CD4-positive, alpha-beta T cell treated with Interleukin-6 at 100 ng/mL for 8 hours (primary cell): ENCODE measurements around the gene FKBP2.

Source experiments
- DNase-seq: peaks from one replicate; pipeline ENCODE4 v3.0.0-alpha.2; 2020; ENCODE audit warnings: mixed read lengths, low spot score

The FKBP2 gene

DNA sequence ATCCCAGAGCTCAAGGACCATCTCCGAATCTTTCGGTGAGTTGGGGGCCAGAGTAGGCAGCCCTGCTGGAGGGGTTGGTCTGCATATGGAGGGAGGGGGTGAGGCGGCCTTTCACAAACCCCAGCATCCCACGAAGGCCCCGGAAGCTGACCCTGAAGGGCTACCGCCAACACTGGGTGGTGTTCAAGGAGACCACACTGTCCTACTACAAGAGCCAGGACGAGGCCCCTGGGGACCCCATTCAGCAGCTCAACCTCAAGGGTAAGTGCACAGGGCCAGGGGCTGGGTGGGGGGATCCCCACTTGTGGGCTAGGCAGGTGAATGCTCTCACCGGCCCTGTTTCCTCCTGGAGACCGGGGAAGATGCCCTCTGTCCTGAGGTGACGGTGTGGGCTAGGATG lies 21.1 kb upstream of the FKBP2 start:
- no peak for DNase-seq

DNA sequence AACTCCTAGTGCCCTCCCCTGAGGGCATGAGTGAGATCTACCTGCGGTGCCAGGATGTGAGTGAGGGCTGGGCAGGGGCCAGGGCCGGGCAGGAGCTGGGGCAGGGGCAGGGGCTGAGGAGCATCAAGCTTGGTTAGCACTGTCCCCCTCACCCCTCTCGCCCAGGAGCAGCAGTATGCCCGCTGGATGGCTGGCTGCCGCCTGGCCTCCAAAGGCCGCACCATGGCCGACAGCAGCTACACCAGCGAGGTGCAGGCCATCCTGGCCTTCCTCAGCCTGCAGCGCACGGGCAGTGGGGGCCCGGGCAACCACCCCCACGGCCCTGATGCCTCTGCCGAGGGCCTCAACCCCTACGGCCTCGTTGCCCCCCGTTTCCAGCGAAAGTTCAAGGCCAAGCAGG lies 20.6 kb upstream of the FKBP2 start:
- DNase-seq, result no peak

DNA sequence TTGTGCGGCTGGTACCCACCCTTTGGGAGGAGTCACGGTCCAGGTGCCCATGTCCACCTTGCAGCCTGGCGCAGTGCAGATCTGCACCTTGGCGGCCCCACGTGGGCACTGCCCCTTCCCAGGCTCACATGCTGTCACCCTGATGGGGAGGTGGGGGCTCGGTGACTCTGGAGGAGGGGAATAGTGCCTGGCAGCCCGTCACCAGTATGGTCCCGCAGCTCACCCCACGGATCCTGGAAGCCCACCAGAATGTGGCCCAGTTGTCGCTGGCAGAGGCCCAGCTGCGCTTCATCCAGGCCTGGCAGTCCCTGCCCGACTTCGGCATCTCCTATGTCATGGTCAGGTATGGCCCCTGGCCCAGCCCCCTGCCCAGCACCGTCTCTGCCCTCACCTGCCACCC lies 20.1 kb upstream of the FKBP2 start:
- DNase-seq, result no peak

DNA sequence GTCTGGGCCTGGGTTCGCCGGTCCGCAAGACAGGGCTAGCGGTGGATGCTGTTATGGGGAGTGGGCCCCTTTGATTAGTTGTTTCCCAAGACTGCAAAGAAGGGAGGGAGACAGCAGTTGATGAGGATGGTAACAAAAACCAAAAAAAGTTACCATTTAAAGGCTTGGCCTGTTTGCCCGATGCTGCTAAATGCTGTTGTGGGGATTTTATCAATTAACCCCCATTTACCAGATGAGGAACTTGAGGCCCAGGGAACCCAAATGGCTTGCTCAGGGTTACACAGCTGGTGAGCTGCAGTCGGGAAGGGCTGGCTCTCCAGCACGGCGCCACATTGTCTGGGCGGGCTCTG lies 18.3 kb upstream of the FKBP2 start:
- no peak for DNase-seq

DNA sequence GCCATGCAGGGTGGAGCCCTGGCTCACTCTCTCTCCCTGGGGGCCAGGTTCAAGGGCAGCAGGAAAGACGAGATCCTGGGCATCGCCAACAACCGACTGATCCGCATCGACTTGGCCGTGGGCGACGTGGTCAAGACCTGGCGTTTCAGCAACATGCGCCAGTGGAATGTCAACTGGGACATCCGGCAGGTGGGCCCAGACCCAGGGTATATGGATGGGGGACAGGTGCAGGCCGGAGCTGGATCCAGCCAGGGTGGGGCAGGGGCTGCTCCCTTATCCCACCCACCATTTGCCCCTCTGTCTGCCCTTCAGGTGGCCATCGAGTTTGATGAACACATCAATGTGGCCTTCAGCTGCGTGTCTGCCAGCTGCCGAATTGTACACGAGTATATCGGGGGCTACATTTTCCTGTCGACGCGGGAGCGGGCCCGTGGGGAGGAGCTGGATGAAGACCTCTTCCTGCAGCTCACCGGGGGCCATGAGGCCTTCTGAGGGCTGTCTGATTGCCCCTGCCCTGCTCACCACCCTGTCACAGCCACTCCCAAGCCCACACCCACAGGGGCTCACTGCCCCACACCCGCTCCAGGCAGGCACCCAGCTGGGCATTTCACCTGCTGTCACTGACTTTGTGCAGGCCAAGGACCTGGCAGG lies 17.8 kb upstream of the FKBP2 start:
- no peak for DNase-seq

DNA sequence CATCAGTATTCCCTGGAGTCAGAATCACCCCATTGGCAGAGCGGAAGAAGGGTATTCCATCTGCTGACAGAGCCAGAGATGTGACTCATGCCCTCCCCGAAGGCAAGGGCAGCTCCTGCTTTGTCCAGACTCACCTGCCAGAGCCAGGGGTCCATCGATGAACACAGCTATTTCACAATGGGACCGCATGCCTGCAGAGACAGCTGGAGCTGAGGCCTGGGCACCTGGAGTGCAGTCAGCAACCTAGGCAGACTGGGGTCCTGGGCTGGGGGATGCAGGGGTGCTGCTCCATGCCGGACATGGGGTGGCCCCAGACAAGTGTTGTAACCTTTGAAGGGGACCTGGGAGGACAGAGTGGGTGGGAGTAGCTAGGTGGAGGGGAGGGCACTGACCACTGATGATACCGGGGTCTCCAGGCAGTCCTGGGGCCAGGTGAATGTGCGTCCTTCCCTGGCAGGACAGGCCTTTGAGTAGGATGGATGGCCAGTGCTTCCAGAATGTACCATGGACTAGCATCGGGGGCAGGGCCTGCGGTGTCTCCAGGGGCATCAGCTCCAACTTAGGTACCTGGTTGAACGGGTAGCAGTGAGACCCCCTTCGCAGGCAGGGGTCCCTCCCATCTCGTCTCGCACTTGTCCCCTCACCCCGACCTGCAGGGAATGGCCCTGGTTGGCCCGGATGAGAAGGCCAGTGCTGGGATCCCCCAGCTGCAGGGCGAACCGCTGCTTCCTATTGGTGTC lies 16.6 kb upstream of the FKBP2 start:
- DNase-seq, result no peak

DNA sequence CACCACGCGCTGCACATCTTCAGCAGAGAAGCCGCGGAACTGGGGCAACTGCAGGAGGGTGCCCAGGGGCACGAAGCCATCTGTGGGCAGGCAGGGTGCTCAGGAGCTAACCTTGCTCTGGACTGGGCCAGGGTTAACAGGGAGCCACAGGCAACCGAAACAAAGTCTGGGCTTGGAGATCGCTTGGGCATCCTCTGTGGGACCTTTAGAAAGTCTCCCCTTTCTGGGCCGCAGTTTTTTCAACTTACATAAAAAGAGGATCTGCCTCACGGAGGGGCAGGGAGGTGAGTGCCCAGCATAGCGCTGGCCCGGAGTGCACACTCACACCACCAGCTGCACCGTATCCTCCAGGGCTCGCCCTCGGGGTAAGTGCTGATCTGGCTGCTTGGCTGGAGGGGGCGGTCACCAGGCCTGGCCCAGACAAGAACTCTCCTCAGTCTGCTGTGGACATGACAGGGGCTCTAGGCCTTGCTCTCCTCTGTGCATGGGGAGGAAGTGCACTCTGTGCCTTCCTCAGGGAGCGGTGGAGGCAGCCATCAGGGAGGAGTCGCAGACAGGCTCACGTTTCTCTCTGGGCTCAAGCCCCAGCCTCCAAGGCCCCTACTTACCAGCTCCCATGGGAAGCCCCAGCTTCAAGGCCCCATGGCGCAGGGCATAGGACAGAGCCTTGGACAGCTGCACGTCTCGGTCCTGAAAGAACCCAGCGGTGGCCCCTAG lies 15.8 kb upstream of the FKBP2 start:
- no peak for DNase-seq

DNA sequence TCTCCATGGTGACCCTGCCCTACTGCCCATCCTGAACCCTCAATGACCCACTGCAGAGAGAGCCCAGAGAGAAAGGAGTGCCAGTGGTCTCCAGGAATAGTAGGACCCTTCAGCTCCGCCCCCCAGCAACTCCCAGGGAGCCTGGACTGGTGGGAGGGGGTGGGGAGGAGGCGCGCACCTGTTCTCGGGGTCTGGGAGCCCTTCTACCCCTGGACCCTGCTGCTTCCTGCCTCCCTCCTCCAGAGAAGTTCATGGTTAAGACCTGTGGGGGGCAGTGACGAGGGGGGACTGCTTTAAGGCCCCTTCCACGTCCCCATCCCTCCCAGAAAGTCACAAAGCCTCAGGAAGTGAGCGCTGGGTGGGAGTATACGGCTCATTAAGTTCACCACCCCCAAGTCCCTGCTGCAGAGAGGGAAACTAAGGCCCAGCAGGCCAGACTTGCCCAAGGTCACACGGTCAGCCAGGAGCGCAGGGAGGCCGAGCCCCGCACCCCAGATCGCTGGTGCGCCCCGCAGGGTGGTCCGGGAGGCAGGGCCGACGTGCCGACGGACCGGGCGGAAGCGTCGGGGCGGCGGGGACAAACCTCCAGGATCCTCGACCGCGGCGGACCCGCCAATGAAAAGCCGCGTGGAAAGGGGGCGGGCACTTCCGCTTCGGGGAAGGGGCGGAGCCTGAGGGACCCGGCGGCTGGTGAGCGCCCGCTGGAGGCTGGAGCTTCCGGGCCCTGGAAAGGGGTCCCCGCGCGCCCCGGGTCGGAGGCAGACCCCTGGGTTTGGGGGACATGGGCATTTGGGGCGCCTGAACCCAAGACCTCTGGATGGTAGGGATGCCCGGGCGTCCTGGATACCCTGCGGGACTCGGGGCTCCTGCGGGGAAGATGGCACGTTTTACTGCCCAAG lies 15.0 kb upstream of the FKBP2 start, which contains the start of the genes NUDT22 and TRPT1:
Gene NUDT22 (plus strand): TSS at position 667 of the 899 bp plus-strand sequence. CDS start 379 bp downstream, outside the sequence.
Gene TRPT1 (minus strand): TSS at position 579 of the 899 bp plus-strand sequence. CDS start 326 bp downstream, at position 253.
- DNase-seq, result peak; percentile 89

DNA sequence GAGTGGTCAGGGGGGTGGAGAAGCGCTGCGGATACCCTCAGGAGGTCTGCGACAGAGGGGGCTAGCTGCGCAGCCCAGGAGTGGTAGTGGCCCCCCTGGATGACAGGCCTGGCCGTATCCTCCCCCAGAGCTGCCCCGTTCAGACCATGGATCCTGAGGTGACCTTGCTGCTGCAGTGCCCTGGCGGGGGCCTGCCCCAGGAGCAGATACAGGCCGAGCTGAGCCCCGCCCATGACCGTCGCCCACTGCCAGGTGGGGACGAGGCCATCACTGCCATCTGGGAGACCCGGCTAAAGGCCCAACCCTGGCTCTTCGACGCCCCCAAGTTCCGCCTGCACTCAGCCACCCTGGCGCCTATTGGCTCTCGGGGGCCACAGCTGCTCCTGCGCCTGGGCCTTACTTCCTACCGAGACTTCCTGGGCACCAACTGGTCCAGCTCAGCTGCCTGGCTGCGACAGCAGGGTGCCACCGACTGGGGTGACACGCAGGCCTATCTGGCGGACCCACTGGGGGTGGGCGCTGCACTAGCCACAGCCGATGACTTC lies 14.3 kb upstream of the FKBP2 start:
- DNase-seq, result peak; percentile 62

DNA sequence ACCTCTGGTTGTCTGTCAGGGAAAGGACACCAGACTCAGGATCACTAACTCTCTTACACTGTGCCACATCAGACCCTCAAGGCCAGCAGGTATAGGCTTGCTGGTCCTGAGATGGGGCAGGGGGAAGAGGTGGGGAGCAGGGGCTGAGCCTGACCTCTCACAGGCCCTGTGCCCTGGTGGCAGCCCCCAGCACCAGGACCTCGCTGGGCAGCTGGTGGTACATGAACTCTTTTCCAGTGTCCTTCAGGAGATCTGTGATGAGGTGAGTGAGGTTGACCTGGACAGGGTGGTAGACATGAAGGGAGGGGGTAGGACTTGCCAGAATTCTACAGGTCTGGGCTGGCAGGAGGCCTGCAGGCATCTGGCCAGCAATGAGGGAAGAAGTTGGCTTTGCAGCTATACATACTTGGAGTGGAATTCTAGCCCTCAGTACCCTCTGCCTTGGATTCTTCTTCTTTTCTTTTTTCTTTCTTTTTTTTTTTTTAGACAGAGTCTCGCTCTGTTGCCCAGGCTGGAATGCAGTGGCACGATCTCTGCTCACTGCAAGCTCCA lies 13.4 kb upstream of the FKBP2 start:
- DNase-seq, result no peak

DNA sequence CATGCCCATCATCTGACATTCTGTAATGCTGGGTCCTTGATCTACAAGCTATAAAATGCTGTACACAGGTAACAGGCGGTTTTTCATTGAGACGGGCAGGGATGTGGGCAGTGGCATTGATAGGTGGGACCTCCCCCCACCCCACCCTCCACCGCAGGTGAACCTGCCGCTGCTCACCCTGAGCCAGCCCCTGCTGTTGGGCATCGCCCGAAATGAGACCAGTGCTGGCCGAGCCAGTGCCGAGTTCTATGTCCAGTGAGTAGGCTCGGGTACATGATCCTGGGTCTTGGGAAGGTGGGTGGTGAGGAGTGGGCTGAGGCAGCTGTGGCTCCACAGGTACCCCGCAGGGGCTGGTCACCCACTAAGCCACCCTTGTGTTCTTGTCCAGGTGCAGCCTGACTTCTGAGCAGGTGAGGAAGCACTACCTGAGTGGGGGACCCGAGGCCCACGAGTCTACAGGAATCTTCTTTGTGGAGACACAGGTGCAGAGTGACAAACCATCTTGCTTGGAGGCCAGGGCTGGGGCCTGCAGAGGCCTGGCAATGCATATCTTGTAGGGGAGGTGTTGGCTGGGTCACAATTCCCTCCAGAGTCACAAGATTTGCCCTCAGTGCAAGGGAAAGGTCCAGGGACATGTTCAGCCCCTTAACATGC lies 11.7 kb upstream of the FKBP2 start:
- DNase-seq, result no peak

DNA sequence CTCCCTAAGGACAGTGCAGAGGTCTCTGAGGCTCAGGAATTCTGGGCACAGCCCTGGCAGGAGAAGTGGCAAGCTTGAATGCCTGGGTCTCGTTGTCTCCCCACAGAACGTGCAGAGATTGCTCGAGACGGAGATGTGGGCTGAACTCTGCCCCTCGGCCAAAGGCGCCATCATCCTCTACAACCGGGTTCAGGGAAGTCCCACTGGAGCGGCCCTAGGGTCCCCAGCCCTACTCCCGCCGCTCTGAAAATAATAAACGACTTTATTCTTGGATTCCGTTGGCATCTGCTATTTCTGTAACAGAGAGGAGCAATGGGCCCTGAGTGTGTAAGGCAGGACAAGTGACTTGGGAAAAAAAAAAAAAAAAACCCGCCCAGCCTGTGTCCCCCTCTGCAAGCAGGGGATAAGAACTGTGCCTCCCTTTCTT lies 11.1 kb upstream of the FKBP2 start:
- no peak for DNase-seq

DNA sequence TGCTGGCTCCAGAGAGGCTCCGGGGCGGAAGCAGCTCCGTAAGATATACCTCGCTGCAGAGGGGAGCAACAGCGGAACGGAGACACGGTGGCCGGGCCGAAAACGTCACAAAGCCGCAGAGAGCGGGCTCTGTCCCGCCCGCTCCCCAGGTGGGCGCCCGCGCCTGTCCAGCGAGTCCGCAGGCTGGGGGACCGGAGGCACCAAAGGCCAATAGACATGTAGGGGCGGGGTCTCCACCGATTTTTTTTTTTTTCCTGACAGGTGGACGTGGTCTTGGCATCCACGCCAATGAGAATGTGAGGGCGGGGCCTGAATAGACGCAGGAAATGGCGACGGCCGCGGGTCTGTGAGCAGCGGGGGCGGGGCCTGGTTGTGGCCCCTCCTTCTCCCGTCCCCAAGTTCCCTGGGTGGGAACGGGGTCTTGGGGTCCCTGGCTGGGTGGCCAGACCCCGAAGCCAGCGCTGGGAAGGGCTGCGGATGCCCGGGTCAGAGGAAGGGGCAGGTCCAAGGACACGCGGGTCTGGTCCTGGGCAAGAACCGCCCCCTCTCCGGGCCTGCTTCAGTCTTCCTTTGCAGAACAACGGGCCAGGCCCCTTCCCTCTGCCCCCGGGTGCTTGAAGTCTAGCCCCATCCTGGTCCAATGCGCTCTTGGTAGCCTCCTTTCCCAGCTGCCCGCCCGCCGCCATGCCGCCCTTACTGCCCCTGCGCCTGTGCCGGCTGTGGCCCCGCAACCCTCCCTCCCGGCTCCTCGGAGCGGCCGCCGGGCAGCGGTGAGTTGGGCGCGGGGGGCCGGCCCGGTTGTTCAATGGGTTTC lies 10.5 kb upstream of the FKBP2 start, which contains the start of gene DNAJC4:
Gene DNAJC4 (plus strand): TSS at position 378 of the 814 bp plus-strand sequence. CDS start 307 bp downstream, at position 685.
- DNase-seq, result peak; percentile 89

DNA sequence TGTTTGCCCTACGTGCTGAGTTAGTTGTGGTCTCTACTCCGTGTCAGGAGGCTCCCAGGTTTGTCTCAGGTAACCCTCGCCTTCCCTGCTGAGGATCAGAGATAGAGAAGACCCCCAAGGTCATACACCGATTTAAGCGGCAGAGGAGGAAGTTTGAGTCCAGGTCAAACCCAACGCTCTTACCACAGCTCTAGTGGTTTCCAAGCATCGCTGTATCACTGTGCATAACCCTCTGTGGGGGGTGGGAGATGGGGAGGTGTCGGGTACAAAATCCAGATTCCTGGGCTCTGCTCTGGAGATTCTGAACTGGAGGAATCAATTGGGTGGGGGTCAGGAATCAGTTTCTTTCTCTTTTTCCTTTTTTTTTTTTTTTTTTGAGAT lies 9.9 kb upstream of the FKBP2 start:
- no peak for DNase-seq

DNA sequence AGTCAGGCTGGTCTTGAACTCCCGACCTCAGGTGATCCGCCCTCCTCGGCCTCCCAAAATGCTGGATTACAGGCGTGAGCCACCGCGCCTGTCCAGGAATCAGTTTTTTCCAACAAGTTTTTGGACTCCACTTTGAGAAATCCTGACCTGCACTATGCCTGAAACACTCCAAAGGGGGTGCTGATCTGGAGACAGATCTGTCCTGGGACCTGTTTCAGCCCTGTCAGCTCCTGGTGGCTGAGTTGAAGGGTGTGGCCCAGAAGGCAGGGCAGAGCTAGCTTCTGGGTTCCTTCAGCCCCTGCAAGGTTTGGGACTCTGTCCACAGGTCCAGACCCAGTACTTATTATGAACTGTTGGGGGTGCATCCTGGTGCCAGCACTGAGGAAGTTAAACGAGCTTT lies 9.3 kb upstream of the FKBP2 start:
- DNase-seq, result no peak

DNA sequence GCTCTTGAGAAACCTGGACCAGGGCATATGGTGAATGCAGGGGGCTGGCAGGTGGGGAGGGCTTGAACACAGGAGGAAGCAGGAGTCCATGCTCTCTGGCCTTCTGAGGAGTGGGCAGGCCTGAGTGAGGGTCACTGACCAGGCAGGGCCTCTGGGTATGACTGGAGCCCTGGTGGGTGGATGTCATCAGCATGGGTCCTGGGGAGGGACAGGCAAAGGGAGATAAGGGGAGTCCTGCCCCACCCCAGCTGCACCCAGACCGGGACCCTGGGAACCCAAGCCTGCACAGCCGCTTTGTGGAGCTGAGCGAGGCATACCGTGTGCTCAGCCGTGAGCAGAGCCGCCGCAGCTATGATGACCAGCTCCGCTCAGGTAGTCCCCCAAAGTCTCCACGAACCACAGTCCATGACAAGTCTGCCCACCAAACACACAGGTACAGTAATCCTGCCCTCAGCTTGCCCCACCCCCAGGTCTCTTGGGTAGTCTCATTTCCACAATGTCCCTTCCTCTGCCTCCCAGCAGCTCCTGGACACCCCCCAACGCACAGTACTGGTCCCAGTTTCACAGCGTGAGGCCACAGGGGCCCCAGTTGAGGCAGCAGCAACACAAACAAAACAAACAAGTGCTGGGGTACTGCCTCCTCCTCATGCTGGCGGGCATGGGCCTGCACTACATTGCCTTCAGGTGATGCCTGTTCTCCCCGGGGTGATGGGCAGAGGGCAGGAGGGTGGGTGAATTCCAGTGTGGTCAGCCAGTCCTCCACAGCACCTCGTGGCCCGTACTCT lies 8.5 kb upstream of the FKBP2 start:
- DNase-seq, result no peak

DNA sequence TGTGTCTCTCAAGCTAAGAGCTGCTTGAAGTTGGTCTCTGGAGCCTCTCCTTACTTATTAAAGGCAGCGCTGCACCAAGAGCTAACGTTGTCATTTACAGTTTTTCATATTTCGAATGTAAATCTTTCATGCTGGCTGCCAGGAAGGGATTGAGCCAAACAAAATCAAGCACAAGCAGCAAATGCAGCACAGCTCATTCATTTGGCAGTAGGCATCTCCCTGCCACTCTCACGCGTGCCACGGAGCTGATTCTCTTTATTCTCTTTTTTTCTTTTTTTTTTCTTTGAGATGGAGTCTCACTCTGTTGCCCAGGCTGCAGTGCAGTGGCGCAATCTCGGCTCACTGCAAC lies 8.0 kb upstream of the FKBP2 start:
- DNase-seq, result no peak

DNA sequence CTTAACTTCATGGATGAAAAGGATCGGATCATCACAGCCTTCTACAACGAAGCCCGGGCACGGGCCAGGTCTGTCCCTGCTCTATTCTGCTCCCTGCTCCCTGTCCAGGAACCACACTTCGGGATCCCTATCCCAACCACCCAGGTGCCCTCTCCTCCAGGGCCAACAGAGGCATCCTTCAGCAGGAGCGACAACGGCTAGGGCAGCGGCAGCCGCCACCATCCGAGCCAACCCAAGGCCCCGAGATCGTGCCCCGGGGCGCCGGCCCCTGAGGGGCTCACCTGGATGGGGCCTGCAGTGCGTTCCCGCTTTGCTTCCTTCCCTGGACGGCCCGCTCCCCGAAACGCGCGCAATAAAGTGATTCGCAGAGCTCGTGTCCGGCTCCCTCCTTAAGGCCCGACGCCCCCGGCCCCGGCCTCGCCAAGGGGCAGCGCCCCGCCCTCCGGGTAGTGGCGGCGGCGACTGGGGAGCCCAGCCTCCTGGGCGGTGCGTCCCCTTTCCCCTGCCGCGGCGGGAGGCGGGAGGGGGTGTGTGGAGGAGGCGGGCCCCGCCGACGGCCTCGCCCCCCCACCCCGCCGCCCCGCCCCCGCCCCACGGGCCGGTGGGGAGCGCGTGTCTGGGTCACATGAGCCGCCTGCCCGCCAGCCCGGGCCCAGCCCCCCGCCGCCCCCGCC lies 6.8 kb upstream of the FKBP2 start, which contains the start of gene VEGFB:
Gene VEGFB (plus strand): TSS at position 672 of the 674 bp plus-strand sequence. CDS start 250 bp downstream, outside the sequence.
- DNase-seq, result peak; percentile 72
